ENCODE data around the gene HSPG2.

DNA sequence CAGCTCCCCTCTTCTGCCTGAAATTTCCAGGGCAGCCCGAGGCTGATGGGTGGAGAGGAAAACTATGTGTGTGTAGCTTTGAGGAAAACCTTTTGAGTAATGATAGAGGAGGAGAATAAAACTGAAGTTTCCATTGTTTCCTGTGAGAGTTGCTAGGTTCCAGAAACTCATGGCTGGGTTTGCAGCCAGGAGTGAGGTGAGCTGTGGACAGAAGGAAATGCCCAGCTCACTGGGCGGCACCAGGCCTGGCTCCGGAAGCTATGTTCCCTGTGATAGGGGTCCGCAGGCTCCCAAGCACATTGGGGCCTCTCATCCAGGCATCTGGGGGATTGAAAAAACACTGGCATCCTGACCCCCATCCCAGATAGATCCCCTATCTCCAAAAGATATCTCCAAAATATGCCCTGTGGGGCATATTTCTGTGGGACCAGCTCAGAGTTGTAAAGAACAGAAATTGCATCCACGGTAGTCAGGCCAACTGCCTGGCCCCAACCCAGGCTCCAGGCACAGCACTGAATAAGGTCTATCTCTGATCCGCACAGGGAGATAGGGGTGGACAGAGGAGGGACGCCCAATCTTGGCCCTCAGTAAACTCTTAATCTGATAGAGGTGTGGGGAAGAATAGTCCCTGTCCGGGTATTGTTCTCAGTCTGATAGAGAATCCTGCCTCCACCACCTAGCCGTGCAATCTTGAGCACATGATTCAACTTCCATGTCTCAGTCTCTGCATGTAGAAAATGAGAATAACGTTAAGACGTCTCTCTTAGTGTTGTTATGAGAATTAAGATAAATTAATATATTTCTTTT lies 1.8 kb upstream of the HSPG2 start:
- TF ChIP-seq, protein P1, sequence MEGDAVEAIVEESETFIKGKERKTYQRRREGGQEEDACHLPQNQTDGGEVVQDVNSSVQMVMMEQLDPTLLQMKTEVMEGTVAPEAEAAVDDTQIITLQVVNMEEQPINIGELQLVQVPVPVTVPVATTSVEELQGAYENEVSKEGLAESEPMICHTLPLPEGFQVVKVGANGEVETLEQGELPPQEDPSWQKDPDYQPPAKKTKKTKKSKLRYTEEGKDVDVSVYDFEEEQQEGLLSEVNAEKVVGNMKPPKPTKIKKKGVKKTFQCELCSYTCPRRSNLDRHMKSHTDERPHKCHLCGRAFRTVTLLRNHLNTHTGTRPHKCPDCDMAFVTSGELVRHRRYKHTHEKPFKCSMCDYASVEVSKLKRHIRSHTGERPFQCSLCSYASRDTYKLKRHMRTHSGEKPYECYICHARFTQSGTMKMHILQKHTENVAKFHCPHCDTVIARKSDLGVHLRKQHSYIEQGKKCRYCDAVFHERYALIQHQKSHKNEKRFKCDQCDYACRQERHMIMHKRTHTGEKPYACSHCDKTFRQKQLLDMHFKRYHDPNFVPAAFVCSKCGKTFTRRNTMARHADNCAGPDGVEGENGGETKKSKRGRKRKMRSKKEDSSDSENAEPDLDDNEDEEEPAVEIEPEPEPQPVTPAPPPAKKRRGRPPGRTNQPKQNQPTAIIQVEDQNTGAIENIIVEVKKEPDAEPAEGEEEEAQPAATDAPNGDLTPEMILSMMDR (IDR thresholded peaks at IDR 0.05; ENCODE audit: low read length): no peak
- TF ChIP-seq EZH2 (IDR thresholded peaks at IDR 0.05; ENCODE audit: borderline replicate concordance, low read length): no peak

Data from OCI-LY1 (cell line).